Astrocyte (in vitro differentiated cells and primary cell): Measurements from ENCODE around the gene ATP10B. TPM values are rescaled to one million over a fixed set of nuclear protein-coding genes. Genes with fewer than 3 reads are reported as not detected.

Experiments
- DNase-seq: peaks from one replicate; pipeline ENCODE4 v3.0.0-alpha.2; 2010; ENCODE audit warnings: low read depth
- FAIRE-seq: peaks from 2 replicates; lab custom pipeline; 2011; peaks lifted over from hg19 to GRCh38; lab: Jason Lieb, UNC
- H2AFZ ChIP-seq: 2 replicates; pipeline ENCODE4 v1.6.0; 2012; ENCODE audit warnings: low read depth, low read length, inconsistent platforms
- H3K27ac ChIP-seq: 2 replicates; pipeline ENCODE4 v1.5.1; 2011; ENCODE audit warnings: low read depth, low read length, inconsistent platforms
- H3K27me3 ChIP-seq: 2 replicates; pipeline ENCODE4 v1.6.0; 2011; ENCODE audit warnings: low read length, inconsistent platforms; ENCODE audit not compliant: insufficient read depth
- H3K36me3 ChIP-seq: 2 replicates; pipeline ENCODE4 v1.5.1; 2011; ENCODE audit warnings: low read length, inconsistent platforms; ENCODE audit not compliant: insufficient read depth
- H3K4me1 ChIP-seq: 2 replicates; pipeline ENCODE4 v1.5.1; 2011; ENCODE audit warnings: low read length, inconsistent platforms; ENCODE audit not compliant: insufficient read depth
- H3K4me2 ChIP-seq: 2 replicates; pipeline ENCODE4 v1.6.0; 2012; ENCODE audit warnings: low read length, inconsistent platforms
- H3K4me3 ChIP-seq: 2 replicates; pipeline ENCODE4 v1.5.1; 2011; ENCODE audit warnings: low read depth, mild to moderate bottlenecking, low read length, inconsistent platforms; ENCODE audit not compliant: insufficient read depth
- H3K79me2 ChIP-seq: 2 replicates; pipeline ENCODE4 v1.6.0; 2012; ENCODE audit warnings: mild to moderate bottlenecking, low read length, inconsistent platforms; ENCODE audit not compliant: insufficient read depth
- H3K9ac ChIP-seq: 2 replicates; pipeline ENCODE4 v1.6.0; 2012; ENCODE audit warnings: mild to moderate bottlenecking, low read length, inconsistent platforms
- H3K9me3 ChIP-seq: 2 replicates; pipeline ENCODE4 v1.5.1; 2012; ENCODE audit warnings: low read depth, mild to moderate bottlenecking, low read length, inconsistent platforms; ENCODE audit not compliant: insufficient read depth
- H4K20me1 ChIP-seq: 2 replicates; pipeline ENCODE4 v1.6.0; 2012; ENCODE audit warnings: low read length, inconsistent platforms; ENCODE audit not compliant: insufficient read depth
- H3K27ac Mint-ChIP-seq: one replicate; pipeline ENCODE4 v1.8.0; 2021; ENCODE audit warnings: mild to moderate bottlenecking, mixed read lengths; ENCODE audit not compliant: unreplicated experiment
- H3K27me3 Mint-ChIP-seq: one replicate; pipeline ENCODE4 v1.8.0; 2021; ENCODE audit warnings: low read depth, mixed read lengths; ENCODE audit not compliant: unreplicated experiment
- H3K36me3 Mint-ChIP-seq: one replicate; pipeline ENCODE4 v1.8.0; 2021; ENCODE audit warnings: low read depth, mixed read lengths; ENCODE audit not compliant: unreplicated experiment
- H3K4me1 Mint-ChIP-seq: one replicate; pipeline ENCODE4 v1.8.0; 2021; ENCODE audit warnings: low read depth, mixed read lengths; ENCODE audit not compliant: unreplicated experiment
- H3K4me3 Mint-ChIP-seq: one replicate; pipeline ENCODE4 v1.8.0; 2021; ENCODE audit warnings: mild to moderate bottlenecking, moderate library complexity, mixed read lengths; ENCODE audit not compliant: unreplicated experiment
- H3K9me3 Mint-ChIP-seq: one replicate; pipeline ENCODE4 v1.8.0; 2021; ENCODE audit warnings: mild to moderate bottlenecking, mixed read lengths; ENCODE audit not compliant: unreplicated experiment
- EZH2 ChIP-seq: IDR thresholded peaks from 2 replicates; pipeline ENCODE4 v1.6.1; 2012; ENCODE audit warnings: mild to moderate bottlenecking, low read length, inconsistent platforms; ENCODE audit not compliant: insufficient read depth
- total RNA-seq: library from RNA; stranded (reverse); gene quantifications from 2 replicates; pipeline ENCODE4 v1.2.1, GENCODE V29; 2021
- TF ChIP-seq, protein P1 (sequence below): IDR thresholded peaks from 2 replicates; pipeline ENCODE4 v1.5.1; 2011; ENCODE audit warnings: low read depth, mild to moderate bottlenecking, inconsistent platforms, low read length, moderate library complexity; ENCODE audit not compliant: insufficient read depth

ATP10B gene
- total RNA-seq, 1 donor from 2014 or later = not detected

DNA sequence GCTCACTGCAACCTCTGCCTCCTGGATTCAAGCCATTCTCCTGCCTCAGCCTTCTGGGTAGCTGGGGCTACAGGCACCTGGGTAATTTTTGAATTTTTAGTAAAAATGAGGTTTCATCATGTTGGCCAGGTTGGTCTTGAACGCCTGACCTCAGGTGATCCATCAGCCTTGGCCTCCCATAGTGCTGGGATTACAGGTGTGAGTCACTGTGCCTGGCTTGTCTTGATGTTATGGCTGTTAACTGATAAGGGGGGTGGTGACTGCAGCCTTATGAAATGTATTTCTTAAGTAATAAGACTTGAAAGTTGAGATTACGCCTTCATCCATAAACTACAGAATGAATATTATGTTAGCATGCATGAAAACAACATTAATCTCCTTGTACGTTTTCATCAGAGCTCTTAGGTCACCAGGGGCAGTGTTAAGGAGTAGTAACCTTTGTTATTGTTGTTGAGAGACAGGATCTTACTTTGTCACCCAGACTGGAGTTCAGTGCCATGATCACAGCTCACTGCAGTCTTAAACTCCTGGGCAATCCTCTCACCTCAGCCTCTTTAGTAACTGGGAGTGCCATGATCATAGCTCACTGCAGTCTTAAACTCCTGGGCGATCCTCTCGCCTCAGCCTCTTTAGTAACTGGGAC is 148.3 kb downstream of the ATP10B start:
- Histone ChIP-seq H3K27me3 (no peaks in the 10 kb centered on the region), H3K4me3 (no peak overlapping the region)
- no peak overlapping the region for H3K27ac Mint-ChIP-seq

DNA sequence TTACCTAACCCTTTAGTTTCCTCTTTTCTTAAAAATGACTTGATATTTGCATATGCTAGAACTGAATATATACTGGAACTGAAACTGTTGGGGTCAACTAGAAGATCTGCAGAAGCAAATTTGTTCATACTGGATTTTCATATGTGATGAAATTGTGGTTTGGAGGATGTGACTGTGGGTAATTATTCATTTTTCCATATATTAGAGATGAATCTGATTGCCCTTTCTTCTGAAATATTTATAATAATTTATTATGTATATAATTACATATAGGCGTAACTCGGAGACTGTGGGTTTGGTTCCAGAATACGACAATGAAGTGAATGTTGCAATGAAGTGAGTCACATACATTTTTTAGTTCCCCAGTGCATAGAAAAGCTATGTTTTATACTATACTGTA is 149.1 kb downstream of the ATP10B start:
- H3K9me3 ChIP-seq = peaks cover 7% of the 10 kb centered on the region
- H2AFZ ChIP-seq = no peak overlapping the region
- H3K4me3 ChIP-seq = no peak overlapping the region
- H3K36me3 ChIP-seq = no peaks in the 10 kb centered on the region
- FAIRE-seq = no peak
- TF ChIP-seq EZH2 = no peak
- H3K4me1 ChIP-seq = no peaks in the 10 kb centered on the region
- Mint-ChIP-seq H3K4me1 (no peaks in the 10 kb centered on the region), H3K27me3 (peaks cover 3% of the 10 kb centered on the region), H3K9me3 (peaks cover 4% of the 10 kb centered on the region), H3K36me3 (no peaks in the 10 kb centered on the region), H3K27ac (no peak overlapping the region), H3K4me3 (no peak overlapping the region)
- DNase-seq = no peak
- no peaks in the 10 kb centered on the region for H3K27me3 ChIP-seq
- H3K27ac ChIP-seq = no peak overlapping the region
- H4K20me1 ChIP-seq = no peaks in the 10 kb centered on the region
- H3K79me2 ChIP-seq = no peaks in the 10 kb centered on the region
- no peak overlapping the region for H3K9ac ChIP-seq
- H3K4me2 ChIP-seq = no peak overlapping the region

More for the DNA sequence above, 148.3 kb downstream of the ATP10B start:
- peaks cover 3% of the 10 kb centered on the region for H3K27me3 Mint-ChIP-seq
- peaks cover 7% of the 10 kb centered on the region for H3K9me3 ChIP-seq
- no peak for FAIRE-seq
- H3K79me2 ChIP-seq = no peaks in the 10 kb centered on the region
- H3K36me3 Mint-ChIP-seq = no peaks in the 10 kb centered on the region
- no peaks in the 10 kb centered on the region for H4K20me1 ChIP-seq
- no peak overlapping the region for H3K4me2 ChIP-seq
- H3K4me1 Mint-ChIP-seq = no peaks in the 10 kb centered on the region
- no peak overlapping the region for H2AFZ ChIP-seq
- no peak for DNase-seq
- no peak overlapping the region for H3K9ac ChIP-seq
- no peaks in the 10 kb centered on the region for H3K36me3 ChIP-seq
- H3K4me3 Mint-ChIP-seq = no peak overlapping the region
- H3K27ac ChIP-seq = no peak overlapping the region
- H3K4me1 ChIP-seq = no peaks in the 10 kb centered on the region
- TF ChIP-seq, protein P1, sequence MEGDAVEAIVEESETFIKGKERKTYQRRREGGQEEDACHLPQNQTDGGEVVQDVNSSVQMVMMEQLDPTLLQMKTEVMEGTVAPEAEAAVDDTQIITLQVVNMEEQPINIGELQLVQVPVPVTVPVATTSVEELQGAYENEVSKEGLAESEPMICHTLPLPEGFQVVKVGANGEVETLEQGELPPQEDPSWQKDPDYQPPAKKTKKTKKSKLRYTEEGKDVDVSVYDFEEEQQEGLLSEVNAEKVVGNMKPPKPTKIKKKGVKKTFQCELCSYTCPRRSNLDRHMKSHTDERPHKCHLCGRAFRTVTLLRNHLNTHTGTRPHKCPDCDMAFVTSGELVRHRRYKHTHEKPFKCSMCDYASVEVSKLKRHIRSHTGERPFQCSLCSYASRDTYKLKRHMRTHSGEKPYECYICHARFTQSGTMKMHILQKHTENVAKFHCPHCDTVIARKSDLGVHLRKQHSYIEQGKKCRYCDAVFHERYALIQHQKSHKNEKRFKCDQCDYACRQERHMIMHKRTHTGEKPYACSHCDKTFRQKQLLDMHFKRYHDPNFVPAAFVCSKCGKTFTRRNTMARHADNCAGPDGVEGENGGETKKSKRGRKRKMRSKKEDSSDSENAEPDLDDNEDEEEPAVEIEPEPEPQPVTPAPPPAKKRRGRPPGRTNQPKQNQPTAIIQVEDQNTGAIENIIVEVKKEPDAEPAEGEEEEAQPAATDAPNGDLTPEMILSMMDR = no peak
- H3K9me3 Mint-ChIP-seq = peaks cover 4% of the 10 kb centered on the region

DNA sequence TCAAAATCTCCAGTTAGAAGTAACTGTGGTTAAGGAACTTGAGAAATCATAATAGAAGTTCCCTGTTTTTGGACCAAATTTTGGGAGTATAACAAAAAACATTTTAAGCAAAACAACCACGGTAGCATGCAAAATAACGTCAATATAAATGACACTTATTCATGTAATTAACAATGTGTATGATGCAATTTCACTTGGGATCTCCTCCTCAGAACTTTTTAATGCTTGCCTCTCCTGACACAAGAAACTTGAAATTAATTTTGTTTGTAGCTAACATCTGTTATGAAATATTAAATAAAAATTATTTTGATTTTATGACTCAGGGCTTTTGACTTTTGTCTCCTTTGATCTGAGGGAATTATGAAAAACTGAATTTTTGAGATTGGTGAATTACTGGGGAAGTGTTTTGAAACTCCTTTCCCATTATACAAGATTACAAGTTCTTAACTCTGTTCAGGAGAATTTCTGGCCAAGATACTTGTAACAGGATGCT is 149.7 kb downstream of the ATP10B start:
- H3K4me2 ChIP-seq = no peak overlapping the region
- no peak overlapping the region for H3K27ac ChIP-seq
- no peaks in the 10 kb centered on the region for H3K79me2 ChIP-seq
- H3K27me3 ChIP-seq = no peaks in the 10 kb centered on the region
- no peaks in the 10 kb centered on the region for H3K36me3 Mint-ChIP-seq
- H4K20me1 ChIP-seq = no peaks in the 10 kb centered on the region
- H3K27me3 Mint-ChIP-seq = peaks cover 3% of the 10 kb centered on the region
- no peak for TF ChIP-seq EZH2
- TF ChIP-seq, protein P1 = no peak
- no peaks in the 10 kb centered on the region for H3K4me1 Mint-ChIP-seq
- no peak overlapping the region for H3K4me3 Mint-ChIP-seq
- H3K27ac Mint-ChIP-seq = no peak overlapping the region
- no peak overlapping the region for H2AFZ ChIP-seq
- no peaks in the 10 kb centered on the region for H3K4me1 ChIP-seq
- peaks cover 7% of the 10 kb centered on the region for H3K9me3 ChIP-seq
- no peak for DNase-seq
- no peak for FAIRE-seq
- H3K9ac ChIP-seq = no peak overlapping the region
- H3K36me3 ChIP-seq = no peaks in the 10 kb centered on the region
- H3K9me3 Mint-ChIP-seq = peaks cover 4% of the 10 kb centered on the region
- no peak overlapping the region for H3K4me3 ChIP-seq
